B cell (primary cell): ENCODE results near the gene RGS19. TPM values are rescaled to one million over a fixed set of nuclear protein-coding genes. Genes with fewer than 3 reads are reported as not detected.
A peak's percentile ranks its signal among the peaks of the same experiment; 100 is the strongest.

Experiments
- ATAC-seq: fragments of 200-7000 bp; cut with Tn5 transposase; one replicate; pipeline ENCODE4 v1.10.0; 2021; ENCODE audit warnings: low read depth, mild to moderate bottlenecking, moderate number of reproducible peaks, moderate library complexity
- CTCF ChIA-PET: fragments of 350-600 bp; sonication (Branson Sonifier 250); formaldehyde crosslinking; loops from one replicate; lab custom pipeline; 2021; ENCODE audit warnings: antibody characterized with exemption, inconsistent platforms; lab: Charles Lee
- POLR2A ChIA-PET: fragments of 350-600 bp; sonication (Branson Sonifier 250); formaldehyde crosslinking; loops from one replicate; lab custom pipeline; 2021; ENCODE audit warnings: antibody characterized with exemption; lab: Charles Lee
- DNase-seq: peaks from one replicate; pipeline ENCODE4 v3.0.0; 2013
- H2AFZ ChIP-seq: 2 replicates; pipeline ENCODE4 v1.6.1; 2012; ENCODE audit warnings: mild to moderate bottlenecking, low read depth, low read length; ENCODE audit not compliant: insufficient read depth, poor library complexity, severe bottlenecking
- H3K27ac ChIP-seq, 2 donors: 1 replicate in 1 of 2; 2 replicates in 1 of 2; pipeline ENCODE4 v1.5.1; 2012 to 2013; ENCODE audit warnings: low read length in 2 of 2, mild to moderate bottlenecking in 2 of 2, moderate library complexity in 1 of 2
- H3K27me3 ChIP-seq, 4 experiments: fragments of 200-600 bp in 1 of 4; sonication (generic) in 1 of 4; replicated peaks in 1 of 4; 1 replicate in 2 of 4; 2 replicates in 2 of 4; pipeline versions ENCODE4 v1.6.1 to v1.7.0; 2013 to 2016; ENCODE audit warnings: low read length in 3 of 4, mild to moderate bottlenecking in 2 of 4, mixed read lengths in 1 of 4, moderate library complexity in 1 of 4; ENCODE audit not compliant: insufficient read depth in 4 of 4, control insufficient read depth in 3 of 4; ENCODE audit errors: control extremely low read depth in 1 of 4
- H3K36me3 ChIP-seq, 2 experiments: replicated peaks in 1 of 2; 1 replicate in 1 of 2; 2 replicates in 1 of 2; pipeline versions ENCODE4 v1.6.1 to v1.7.1; 2013; ENCODE audit warnings: low read length in 1 of 2; ENCODE audit not compliant: insufficient read depth in 2 of 2, control insufficient read depth in 1 of 2; ENCODE audit errors: control extremely low read depth in 1 of 2, extremely low read depth in 1 of 2
- H3K4me1 ChIP-seq, 2 donors: fragments of 200-600 bp in 1 of 2; sonication (generic) in 1 of 2; 1 replicate in 1 of 2; 2 replicates in 1 of 2; pipeline versions ENCODE4 v1.5.1 to v1.6.1; 2013 to 2017; ENCODE audit warnings: low read length in 2 of 2; ENCODE audit not compliant: control insufficient read depth in 2 of 2, insufficient read depth in 2 of 2
- H3K4me2 ChIP-seq: replicated peaks from 2 replicates; pipeline ENCODE3; 2012; ENCODE audit warnings: mild to moderate bottlenecking, low read depth, low read length; ENCODE audit not compliant: poor library complexity, severe bottlenecking
- H3K4me3 ChIP-seq, 5 experiments: fragments of 200-600 bp in 1 of 5; sonication (generic) in 1 of 5; 1 replicate in 3 of 5; 2 replicates in 2 of 5; pipeline versions ENCODE4 v1.5.1 to v1.7.0; 2011 to 2016; ENCODE audit warnings: low read length in 4 of 5, mild to moderate bottlenecking in 4 of 5, low read depth in 2 of 5, control low read depth in 1 of 5, moderate library complexity in 1 of 5; ENCODE audit not compliant: insufficient read depth in 1 of 5; ENCODE audit errors: control extremely low read depth in 1 of 5, extremely low read depth in 1 of 5
- H3K79me2 ChIP-seq: fragments of 200-600 bp; sonication (generic); one replicate; pipeline ENCODE4 v1.6.0; 2016; ENCODE audit warnings: low read length; ENCODE audit not compliant: control insufficient read depth, insufficient read depth
- H3K9ac ChIP-seq: fragments of 200-600 bp; sonication (generic); 2 replicates; pipeline ENCODE4 v1.6.1; 2017; ENCODE audit warnings: mild to moderate bottlenecking, low read length, moderate library complexity
- H3K9me3 ChIP-seq, 3 donors: one replicate each; pipeline versions ENCODE4 v1.6.1 to v1.7.1; 2013; ENCODE audit warnings: low read length in 2 of 3; ENCODE audit not compliant: control insufficient read depth in 2 of 3, insufficient read depth in 1 of 3; ENCODE audit errors: control extremely low read depth in 1 of 3
- H4K20me1 ChIP-seq: 2 replicates; pipeline ENCODE4 v1.6.0; 2012; ENCODE audit warnings: mild to moderate bottlenecking, low read length; ENCODE audit not compliant: insufficient read depth, control insufficient read depth, poor library complexity, severe bottlenecking
- H3K27ac Mint-ChIP-seq: one replicate; pipeline ENCODE4 v1.8.0; 2021; ENCODE audit warnings: mixed read lengths
- H3K27me3 Mint-ChIP-seq: one replicate; pipeline ENCODE4 v1.8.0; 2021; ENCODE audit warnings: mixed read lengths
- H3K4me1 Mint-ChIP-seq: one replicate; pipeline ENCODE4 v1.8.0; 2021; ENCODE audit warnings: mixed read lengths
- H3K4me3 Mint-ChIP-seq: one replicate; pipeline ENCODE4 v1.8.0; 2021; ENCODE audit warnings: mixed read lengths
- H3K9me3 Mint-ChIP-seq: one replicate; pipeline ENCODE4 v1.8.0; 2022; ENCODE audit warnings: mixed read lengths; ENCODE audit not compliant: insufficient read depth
- CTCF ChIP-seq: fragments of 200-600 bp; IDR thresholded peaks from one replicate; pipeline ENCODE4 v1.8.0; 2022; ENCODE audit warnings: antibody characterized with exemption, mild to moderate bottlenecking
- EZH2 ChIP-seq: IDR thresholded peaks from 2 replicates; pipeline ENCODE4 v1.6.1; 2012; ENCODE audit warnings: borderline replicate concordance, low read depth, mild to moderate bottlenecking, moderate library complexity, low read length; ENCODE audit not compliant: insufficient read depth, poor library complexity, severe bottlenecking
- WGBS: methylation state at CpG from one replicate; pipeline ENCODE4 v1.1.5; 2013; ENCODE audit warnings: missing lambda C conversion rate; ENCODE audit not compliant: insufficient coverage; 5-methylcytosine and 5-hydroxymethylcytosine counted together
- intact Hi-C: fragments of 100-400 bp; cut with micrococcal nuclease; formaldehyde crosslinking; loops from one replicate; pipeline ENCODE4 v1.10.0; 2022
- polyA plus RNA-seq: library from polyadenylated mRNA; depleted of rRNA; stranded (reverse); fragments of >200 nt; gene quantifications from 2 replicates; pipeline ENCODE4 v1.2.3, GENCODE V29; 2012
- total RNA-seq, 2 donors: library from RNA; stranded (reverse); fragments of 120-200 nt in 1 of 2; gene quantifications; 1 replicate in 1 of 2; 2 replicates in 1 of 2; pipeline versions ENCODE4 v1.2.3 to v1.2.4, GENCODE V29; 2013 to 2022

Gene RGS19
- total and polyA plus RNA-seq, 2 donors (not counting 1 experiment from before 2014, with no cell fraction given): 69.4 to 203 TPM

DNA sequence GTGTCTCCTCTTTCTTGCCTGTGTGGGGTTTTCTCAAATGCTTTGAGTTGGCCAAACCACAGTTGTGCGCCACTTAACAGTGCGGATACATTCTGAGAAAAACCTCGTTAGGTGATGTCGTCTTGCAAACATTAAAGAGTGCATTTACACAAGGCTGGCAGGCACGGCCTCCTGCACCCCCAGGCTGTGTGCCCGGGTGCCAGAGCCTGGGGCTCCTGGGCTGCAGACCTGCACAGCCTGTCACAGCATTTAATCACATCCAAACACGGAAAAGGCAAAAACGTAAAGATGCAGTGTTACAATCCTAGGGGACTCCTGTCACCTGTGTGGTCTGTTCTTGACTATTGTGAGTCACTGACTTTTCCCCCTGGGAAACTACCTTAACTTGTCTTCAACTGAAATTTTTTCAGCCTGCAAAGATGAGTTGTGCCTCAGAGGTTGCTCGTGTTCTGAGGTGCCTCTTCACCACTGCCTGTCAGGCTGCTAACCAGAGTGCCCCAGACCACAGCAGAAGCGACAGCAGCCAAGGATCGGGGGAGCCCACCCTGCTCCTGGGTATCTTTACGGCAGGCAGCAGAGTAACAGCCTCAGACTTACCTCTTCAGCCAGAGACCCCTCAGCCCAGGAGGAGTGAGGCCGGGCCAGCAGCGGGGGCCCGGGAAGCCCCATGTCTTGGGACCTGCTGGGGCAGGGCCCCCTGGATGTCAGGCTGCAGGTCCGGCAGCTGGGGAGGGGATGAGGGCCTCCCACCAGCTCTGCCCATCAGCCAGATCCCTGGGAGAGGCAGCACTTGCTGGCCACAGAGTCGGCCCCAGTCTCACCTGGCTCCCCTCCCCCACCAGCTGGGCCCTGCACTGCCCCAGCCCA is 44.0 kb downstream of the RGS19 start:
- Mint-ChIP-seq H3K9me3 (no peaks in the 10 kb centered on the region), H3K27me3 (peaks cover 4% of the 10 kb centered on the region), H3K4me1 (peaks cover 15% of the 10 kb centered on the region), H3K27ac (no peak overlapping the region), H3K4me3 (no peak overlapping the region)
- ATAC-seq: no peak
- Histone ChIP-seq H3K27ac (no peak overlapping the region), H3K4me1 (peaks cover 19 to 20% of the 10 kb centered on the region in 2 donors), H3K27me3 (peaks cover 0 to 13% (median 5%) of the 10 kb centered on the region in 4 experiments), H3K79me2 (no peaks in the 10 kb centered on the region), H2AFZ (no peak overlapping the region), H3K9ac (no peak overlapping the region), H4K20me1 (peaks cover 6% of the 10 kb centered on the region), H3K36me3 (peaks cover 0 to 22% of the 10 kb centered on the region in 2 experiments), H3K4me3 (no peak overlapping the region), H3K9me3 (no peaks in the 10 kb centered on the region), H3K4me2 (no peak overlapping the region)
- intact Hi-C loops: loop anchor here (5.0 kb wide), 1 partner anchor 67 kb away; no protein-coding TSS in a partner anchor
- ChIA-PET CTCF (interaction anchor here (0.7 kb wide), 1 partner anchor 312 kb away, joined by 3 read pairs; no protein-coding TSS in a partner anchor), POLR2A (no interaction called here)
- DNase-seq: no peak
- TF ChIP-seq EZH2 (no peak), CTCF (no peak)
- 84% methylated on average over 13 of the region's 17 CpGs for WGBS

DNA sequence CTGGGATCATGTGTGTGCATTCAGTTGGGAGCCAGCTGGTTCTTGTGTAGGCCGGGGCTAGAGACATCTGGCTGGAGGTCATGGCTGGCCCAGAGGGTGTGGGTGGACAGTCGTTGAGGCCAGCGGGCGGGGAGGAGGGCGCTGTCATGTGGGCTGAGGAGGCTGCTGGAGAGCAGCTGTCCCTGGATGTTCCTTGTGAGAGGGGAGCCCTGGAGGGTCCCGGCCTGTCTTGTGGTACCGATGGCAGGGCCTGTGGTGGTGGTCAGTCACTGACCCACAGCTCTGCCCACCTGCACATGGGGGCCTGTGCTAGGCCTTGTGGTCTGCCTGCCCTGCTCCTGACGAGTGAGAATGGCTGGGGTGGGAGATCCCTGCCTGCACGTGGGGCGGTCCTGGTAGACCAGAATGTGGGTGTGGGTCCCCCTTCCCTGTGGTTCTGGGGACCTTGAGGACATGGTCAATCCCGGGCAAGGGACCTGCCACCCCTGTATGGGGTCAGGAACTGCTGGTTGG is 45.3 kb downstream of the RGS19 start:
- H3K4me3 Mint-ChIP-seq: no peak overlapping the region
- peak overlapping the region; percentile 10 for H3K27ac Mint-ChIP-seq
- H3K27me3 Mint-ChIP-seq: no peaks in the 10 kb centered on the region
- no peaks in the 10 kb centered on the region for H3K79me2 ChIP-seq
- 94% methylated on average over 9 of the region's 11 CpGs for WGBS
- H3K4me3 ChIP-seq: no peak overlapping the region
- H3K4me1 ChIP-seq: peaks cover 12 to 13% of the 10 kb centered on the region in 2 donors
- ChIA-PET POLR2A (no interaction called here), CTCF (interaction anchor here (0.6 to 0.9 kb wide), 3 partner anchors 54 to 311 kb away, joined by 3 to 4 read pairs (median 3); no protein-coding TSS in a partner anchor)
- H3K9ac ChIP-seq: no peak overlapping the region
- DNase-seq (no peak), ATAC-seq (no peak)
- H3K36me3 ChIP-seq: peaks cover 0 to 34% of the 10 kb centered on the region in 2 experiments
- H2AFZ ChIP-seq: no peak overlapping the region
- no peaks in the 10 kb centered on the region for H3K9me3 ChIP-seq
- H4K20me1 ChIP-seq: peaks cover 6% of the 10 kb centered on the region
- intact Hi-C loops: no loop called here
- peaks cover 7% of the 10 kb centered on the region for H3K4me1 Mint-ChIP-seq
- no peak overlapping the region for H3K4me2 ChIP-seq
- H3K9me3 Mint-ChIP-seq: no peaks in the 10 kb centered on the region
- TF ChIP-seq CTCF: no peak
- no peak for TF ChIP-seq EZH2
- peaks cover 0 to 13% (median 5%) of the 10 kb centered on the region in 4 experiments for H3K27me3 ChIP-seq
- H3K27ac ChIP-seq: no peak overlapping the region
